Bronchial epithelial cell (primary cell): ENCODE measurements around the gene RPGRIP1. TPM values are rescaled to one million over a fixed set of nuclear protein-coding genes. Genes with fewer than 3 reads are reported as not detected.
A peak's percentile ranks its signal among the peaks of the same experiment; 100 is the strongest.

Source experiments
- DNase-seq: peaks from one replicate; pipeline ENCODE4 v3.0.0-alpha.2; 2010; ENCODE audit warnings: low read depth
- FAIRE-seq: peaks from 2 replicates; lab custom pipeline; 2011; peaks lifted over from hg19 to GRCh38; lab: Jason Lieb, UNC
- H3K27me3 ChIP-seq: 2 replicates; pipeline ENCODE4 v1.5.1; 2011; ENCODE audit warnings: low read length; ENCODE audit not compliant: control insufficient read depth, insufficient read depth
- H3K36me3 ChIP-seq: 2 replicates; pipeline ENCODE4 v1.5.1; 2011; ENCODE audit warnings: low read length; ENCODE audit not compliant: control insufficient read depth, insufficient read depth
- H3K4me3 ChIP-seq: 2 replicates; pipeline ENCODE4 v1.5.1; 2011; ENCODE audit warnings: mild to moderate bottlenecking, low read depth, low read length, control low read depth
- total RNA-seq: library from RNA; depleted of rRNA; stranded (reverse); fragments of >200 nt; gene quantifications from 2 replicates; pipeline ENCODE4 v1.2.1, GENCODE V29; 2014
- TF ChIP-seq, protein P1 (sequence below): IDR thresholded peaks from 2 replicates; pipeline ENCODE4 v1.5.1; 2011; ENCODE audit warnings: mild to moderate bottlenecking, moderate library complexity, low read length, control low read depth, inconsistent platforms; ENCODE audit not compliant: insufficient read depth, severe bottlenecking

RPGRIP1 gene
- total RNA-seq, 1 donor from 2014 or later: not detected

DNA sequence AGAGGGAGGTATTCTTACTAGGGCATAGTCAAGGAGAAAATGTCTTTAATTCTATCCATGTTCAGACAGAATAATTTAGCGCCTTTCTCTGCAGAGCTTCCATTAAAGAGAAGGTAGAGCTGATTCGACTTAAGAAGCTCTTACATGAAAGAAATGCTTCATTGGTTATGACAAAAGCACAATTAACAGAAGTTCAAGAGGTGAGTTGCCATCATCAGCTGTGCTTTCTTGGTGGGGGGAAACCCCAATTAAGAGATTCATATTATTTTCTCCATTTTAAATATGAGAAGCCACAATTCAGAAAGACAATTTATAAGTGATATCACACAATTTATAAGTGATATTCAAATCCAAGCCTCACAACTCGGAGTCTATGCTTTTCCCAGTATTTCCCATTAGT is 27.8 kb downstream of the RPGRIP1 start:
- Histone ChIP-seq H3K4me3 (no peak overlapping the region), H3K27me3 (no peaks in the 10 kb centered on the region)
- no peak for FAIRE-seq

DNA sequence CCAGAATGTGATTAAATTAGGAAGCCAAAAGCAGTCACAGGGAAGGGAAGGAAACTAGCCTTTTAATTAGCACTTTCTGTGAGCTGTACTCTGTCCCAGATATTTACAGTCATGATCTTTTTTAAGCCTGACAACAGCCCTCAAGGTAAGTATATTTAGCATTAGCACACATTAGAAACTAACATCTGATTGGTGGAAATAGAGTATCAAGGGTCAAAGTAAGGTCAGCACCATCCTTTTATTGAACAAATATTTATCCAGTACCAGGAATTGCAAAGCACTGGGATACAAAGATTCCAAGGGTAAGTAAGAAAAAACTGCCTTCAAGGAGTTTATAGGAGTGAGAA is 28.2 kb downstream of the RPGRIP1 start:
- no peak for DNase-seq
- Histone ChIP-seq H3K4me3 (peak overlapping the region; percentile 40), H3K36me3 (no peaks in the 10 kb centered on the region), H3K27me3 (no peaks in the 10 kb centered on the region)
- FAIRE-seq: no peak
- TF ChIP-seq, protein P1, sequence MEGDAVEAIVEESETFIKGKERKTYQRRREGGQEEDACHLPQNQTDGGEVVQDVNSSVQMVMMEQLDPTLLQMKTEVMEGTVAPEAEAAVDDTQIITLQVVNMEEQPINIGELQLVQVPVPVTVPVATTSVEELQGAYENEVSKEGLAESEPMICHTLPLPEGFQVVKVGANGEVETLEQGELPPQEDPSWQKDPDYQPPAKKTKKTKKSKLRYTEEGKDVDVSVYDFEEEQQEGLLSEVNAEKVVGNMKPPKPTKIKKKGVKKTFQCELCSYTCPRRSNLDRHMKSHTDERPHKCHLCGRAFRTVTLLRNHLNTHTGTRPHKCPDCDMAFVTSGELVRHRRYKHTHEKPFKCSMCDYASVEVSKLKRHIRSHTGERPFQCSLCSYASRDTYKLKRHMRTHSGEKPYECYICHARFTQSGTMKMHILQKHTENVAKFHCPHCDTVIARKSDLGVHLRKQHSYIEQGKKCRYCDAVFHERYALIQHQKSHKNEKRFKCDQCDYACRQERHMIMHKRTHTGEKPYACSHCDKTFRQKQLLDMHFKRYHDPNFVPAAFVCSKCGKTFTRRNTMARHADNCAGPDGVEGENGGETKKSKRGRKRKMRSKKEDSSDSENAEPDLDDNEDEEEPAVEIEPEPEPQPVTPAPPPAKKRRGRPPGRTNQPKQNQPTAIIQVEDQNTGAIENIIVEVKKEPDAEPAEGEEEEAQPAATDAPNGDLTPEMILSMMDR: no peak

More for the DNA sequence above, 27.8 kb downstream of the RPGRIP1 start:
- TF ChIP-seq, protein P1: no peak
- DNase-seq: no peak
- no peaks in the 10 kb centered on the region for H3K36me3 ChIP-seq

DNA sequence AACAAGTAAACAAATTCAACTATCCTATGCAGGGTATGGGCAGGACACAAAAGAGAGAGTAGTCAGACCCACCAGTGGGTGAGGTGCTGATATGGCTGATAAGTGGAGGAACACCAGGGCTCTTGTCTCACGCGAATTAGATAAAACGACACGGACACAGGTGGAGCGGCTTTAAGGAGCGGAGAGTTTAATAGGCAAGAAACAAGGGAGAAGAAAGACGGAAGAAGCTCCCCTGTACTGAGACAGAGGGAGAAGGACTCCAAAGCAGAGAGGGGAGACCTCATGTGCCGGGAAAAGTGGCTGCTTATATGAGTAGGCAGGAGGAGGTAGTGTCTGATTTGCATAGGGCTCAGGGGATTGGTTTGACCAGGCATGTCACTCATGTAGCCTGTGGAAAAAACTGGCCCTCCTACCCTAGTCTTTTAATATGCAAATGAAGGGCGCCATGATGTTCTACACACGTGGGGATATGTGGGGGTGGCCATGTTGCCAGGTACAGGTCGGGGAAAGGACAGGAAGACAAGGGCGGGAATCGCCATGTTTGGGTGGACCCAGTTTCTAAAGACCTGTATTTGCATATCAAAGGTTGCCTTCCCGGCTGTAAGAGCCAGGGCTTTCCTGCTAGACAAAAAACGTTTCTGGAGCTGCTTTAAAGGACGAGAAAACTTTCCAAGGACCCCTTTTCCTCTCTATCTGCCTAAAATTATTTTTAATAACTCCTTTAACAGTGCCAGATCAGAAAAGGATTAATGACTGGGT is 28.8 kb downstream of the RPGRIP1 start:
- DNase-seq: peak; percentile 97
- Histone ChIP-seq H3K4me3 (peak overlapping the region; percentile 40), H3K36me3 (no peaks in the 10 kb centered on the region), H3K27me3 (no peaks in the 10 kb centered on the region)
- TF ChIP-seq, protein P1: no peak
- peak; percentile 84 for FAIRE-seq

DNA sequence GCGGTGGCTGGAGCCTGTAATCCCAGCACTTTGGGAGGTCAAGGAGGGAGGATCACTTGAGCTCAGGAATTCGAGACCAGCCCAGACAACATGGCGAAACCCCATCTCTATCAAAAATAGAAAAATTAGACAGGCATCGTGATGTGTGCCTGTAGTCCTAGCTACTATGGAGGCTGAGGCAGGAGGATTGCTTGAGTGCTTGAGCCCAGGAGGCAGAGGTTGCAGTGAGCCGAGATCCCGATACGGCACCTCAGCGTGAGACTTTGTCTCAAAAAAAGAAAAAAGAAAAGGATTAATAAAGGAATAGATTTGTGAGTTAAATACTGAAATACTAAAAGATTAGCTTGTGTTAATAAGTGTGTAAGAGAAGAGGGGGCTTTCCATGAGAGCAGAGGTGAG is 29.4 kb downstream of the RPGRIP1 start:
- TF ChIP-seq, protein P1: no peak
- no peaks in the 10 kb centered on the region for H3K36me3 ChIP-seq
- DNase-seq: no peak
- H3K27me3 ChIP-seq: no peaks in the 10 kb centered on the region
- H3K4me3 ChIP-seq: peak overlapping the region; percentile 14
- FAIRE-seq: no peak

DNA sequence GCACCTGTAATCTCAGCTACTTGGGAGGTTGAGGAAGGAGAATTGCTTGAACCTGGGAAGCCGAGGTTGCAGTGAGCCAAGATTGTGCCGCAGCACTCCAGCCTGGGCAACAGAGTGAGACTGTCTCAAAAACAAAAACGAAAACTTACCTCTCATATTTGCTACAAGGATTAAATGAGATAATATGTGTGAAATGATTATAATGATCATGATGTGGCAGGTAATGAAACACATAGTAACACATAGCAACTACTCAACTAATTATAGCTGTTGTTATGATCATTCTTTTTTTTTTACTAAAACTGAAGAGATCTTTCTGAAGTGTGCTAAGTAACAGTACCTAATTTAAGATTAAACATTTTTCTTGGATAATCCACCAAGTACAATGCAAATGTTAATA is 30.1 kb downstream of the RPGRIP1 start:
- FAIRE-seq (no peak), DNase-seq (no peak)
- Histone ChIP-seq H3K4me3 (no peak overlapping the region), H3K27me3 (no peaks in the 10 kb centered on the region), H3K36me3 (no peaks in the 10 kb centered on the region)
- TF ChIP-seq, protein P1: no peak

DNA sequence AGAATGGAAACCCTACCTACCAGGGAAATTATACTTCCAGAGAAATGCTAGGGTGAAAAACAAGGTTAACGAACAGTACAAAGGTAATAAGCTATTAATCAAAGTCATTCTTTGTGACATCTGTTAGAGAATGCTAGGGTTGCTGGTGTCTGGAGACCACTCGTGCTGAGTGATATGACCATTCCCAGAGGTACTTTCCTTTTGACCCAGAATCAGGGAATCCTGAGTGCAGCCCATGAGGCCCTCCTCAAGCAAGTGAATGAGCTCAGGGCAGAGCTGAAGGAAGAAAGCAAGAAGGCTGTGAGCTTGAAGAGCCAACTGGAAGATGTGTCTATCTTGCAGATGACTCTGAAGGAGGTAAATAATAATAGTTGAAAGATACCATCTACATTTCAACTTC is 31.7 kb downstream of the RPGRIP1 start:
- FAIRE-seq (no peak), DNase-seq (no peak)
- no peaks in the 10 kb centered on the region for H3K36me3 ChIP-seq
- H3K4me3 ChIP-seq: no peak overlapping the region
- TF ChIP-seq, protein P1: no peak
- H3K27me3 ChIP-seq: no peaks in the 10 kb centered on the region
